Islet of Langerhans (tissue), 1 donor: ENCODE measurements around the gene TBC1D17.
"Not testable (repeated sequence)": the region's sequence is repeated elsewhere in the genome, so short reads cannot be mapped to it uniquely, and the experiment has no call there.

Experiments
- FAIRE-seq: peaks from one replicate; lab custom pipeline; 2011; peaks lifted over from hg19 to GRCh38; lab: Jason Lieb, UNC

TBC1D17 gene

GRCh38 chr19:49921871-49922795, 44.6 kb downstream of the TBC1D17 start:
- FAIRE-seq, result no peak

GRCh38 chr19:49923055-49924003, 45.8 kb downstream of the TBC1D17 start:
- no peak for FAIRE-seq

GRCh38 chr19:49924004-49924880, 46.7 kb downstream of the TBC1D17 start:
- no peak for FAIRE-seq

DNA sequence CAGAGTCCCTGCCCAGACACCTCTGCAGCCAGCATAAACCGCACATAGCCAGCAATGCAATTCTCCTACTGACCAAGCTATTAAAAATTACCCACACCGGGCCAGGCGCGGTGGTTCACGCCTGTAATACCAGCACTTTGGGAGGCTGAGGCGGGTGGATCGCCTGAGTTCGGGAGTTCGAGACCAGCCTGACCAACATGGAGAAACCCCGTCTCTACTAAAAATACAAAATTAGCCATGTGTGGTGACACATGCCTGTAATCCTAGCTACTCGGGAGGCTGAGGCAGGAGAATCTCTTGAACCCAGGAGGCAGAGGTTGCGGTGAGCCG, 47.3 kb downstream of the TBC1D17 start:
- FAIRE-seq, result not testable (repeated sequence)

DNA sequence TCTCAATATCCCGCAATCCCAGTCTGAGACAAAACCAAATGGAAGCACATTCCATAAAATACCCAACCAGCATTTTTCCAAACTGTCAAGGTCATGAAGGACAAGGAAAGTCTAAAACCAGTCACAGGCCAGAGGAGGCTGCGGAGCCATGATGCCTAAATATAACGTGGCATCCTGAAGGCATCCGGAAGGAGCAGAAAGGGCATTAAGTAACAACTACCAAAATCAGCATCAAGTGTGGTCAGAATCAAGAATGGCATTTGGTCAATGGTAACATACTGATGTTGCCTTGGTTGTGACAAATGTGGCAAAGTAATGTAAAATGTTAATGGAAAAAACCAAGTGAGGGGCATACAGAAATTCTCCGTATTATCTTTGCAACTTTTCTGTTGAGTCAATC, 48.0 kb downstream of the TBC1D17 start:
- no peak for FAIRE-seq

DNA sequence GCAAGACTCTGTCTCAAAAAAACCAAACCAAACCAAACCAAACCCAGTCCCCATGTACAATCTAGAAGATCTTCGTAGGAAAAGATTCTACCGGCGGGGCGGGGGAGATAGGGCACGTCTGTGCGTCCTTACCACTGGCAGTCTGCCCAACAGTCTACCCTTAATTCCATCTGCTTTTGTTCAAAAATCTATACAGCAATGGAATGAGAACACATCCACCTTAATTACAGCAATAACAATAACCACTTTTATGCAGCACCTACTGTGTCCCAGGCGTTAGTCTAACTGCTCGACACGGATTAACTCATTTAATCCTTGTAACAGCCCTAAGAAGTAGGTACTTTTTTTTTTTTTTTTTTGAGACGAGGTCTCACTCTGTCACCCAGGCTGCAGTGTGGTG, 49.0 kb downstream of the TBC1D17 start:
- no peak for FAIRE-seq

- FAIRE-seq, result no peak
Measured at GRCh38 chr19:49927526-49928264, 50.2 kb downstream of the TBC1D17 start.

GRCh38 chr19:49929121-49929610, 51.7 kb downstream of the TBC1D17 start, which contains the start of the genes ATF5 and NUP62:
Gene ATF5, plus strand, starts transcription at chr19:49929205. Its CDS starts 1,646 bp downstream, at chr19:49930851.
Gene NUP62, minus strand, starts transcription at chr19:49929504. Its CDS starts 19,697 bp downstream, at chr19:49909807.
- FAIRE-seq, result no peak

GRCh38 chr19:49929611-49930482, 52.3 kb downstream of the TBC1D17 start:
- peak; percentile 13 for FAIRE-seq

DNA sequence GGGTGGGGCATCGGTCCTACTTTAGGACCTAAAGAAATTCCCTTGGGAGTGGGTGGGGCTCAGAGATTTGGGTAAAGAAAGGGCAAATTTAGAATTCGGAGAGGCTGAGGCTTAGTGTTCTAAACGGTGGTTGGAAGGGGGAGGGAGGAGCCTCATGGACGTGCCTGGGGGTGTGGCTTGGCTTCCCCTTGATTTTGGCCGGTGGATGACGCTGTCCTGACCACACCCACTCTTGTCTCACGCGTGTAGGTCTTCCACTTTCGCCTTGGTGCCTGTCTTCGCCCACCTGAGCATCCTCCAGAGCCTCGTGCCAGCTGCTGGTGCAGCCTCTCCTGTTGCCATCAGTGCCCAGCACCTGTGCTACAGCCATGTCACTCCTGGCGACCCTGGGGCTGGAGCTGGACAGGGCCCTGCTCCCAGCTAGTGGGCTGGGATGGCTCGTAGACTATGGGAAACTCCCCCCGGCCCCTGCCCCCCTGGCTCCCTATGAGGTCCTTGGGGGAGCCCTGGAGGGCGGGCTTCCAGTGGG, 53.0 kb downstream of the TBC1D17 start:
- no peak for FAIRE-seq

- FAIRE-seq, result no peak
Measured at GRCh38 chr19:49931293-49932040, 54.0 kb downstream of the TBC1D17 start.

GRCh38 chr19:49932041-49932451, 54.5 kb downstream of the TBC1D17 start:
- FAIRE-seq, result no peak

DNA sequence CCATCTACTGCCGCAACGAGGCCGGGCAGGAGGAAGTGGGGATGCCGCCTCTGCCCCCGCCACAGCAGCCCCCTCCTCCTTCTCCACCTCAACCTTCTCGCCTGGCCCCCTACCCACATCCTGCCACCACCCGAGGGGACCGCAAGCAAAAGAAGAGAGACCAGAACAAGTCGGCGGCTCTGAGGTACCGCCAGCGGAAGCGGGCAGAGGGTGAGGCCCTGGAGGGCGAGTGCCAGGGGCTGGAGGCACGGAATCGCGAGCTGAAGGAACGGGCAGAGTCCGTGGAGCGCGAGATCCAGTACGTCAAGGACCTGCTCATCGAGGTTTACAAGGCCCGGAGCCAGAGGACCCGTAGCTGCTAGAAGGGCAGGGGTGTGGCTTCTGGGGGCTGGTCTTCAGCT, 55.2 kb downstream of the TBC1D17 start:
- FAIRE-seq, result no peak

GRCh38 chr19:49933643-49934042, 56.1 kb downstream of the TBC1D17 start:
- no peak for FAIRE-seq

GRCh38 chr19:49936549-49936948, 59.0 kb downstream of the TBC1D17 start:
- no peak for FAIRE-seq

DNA sequence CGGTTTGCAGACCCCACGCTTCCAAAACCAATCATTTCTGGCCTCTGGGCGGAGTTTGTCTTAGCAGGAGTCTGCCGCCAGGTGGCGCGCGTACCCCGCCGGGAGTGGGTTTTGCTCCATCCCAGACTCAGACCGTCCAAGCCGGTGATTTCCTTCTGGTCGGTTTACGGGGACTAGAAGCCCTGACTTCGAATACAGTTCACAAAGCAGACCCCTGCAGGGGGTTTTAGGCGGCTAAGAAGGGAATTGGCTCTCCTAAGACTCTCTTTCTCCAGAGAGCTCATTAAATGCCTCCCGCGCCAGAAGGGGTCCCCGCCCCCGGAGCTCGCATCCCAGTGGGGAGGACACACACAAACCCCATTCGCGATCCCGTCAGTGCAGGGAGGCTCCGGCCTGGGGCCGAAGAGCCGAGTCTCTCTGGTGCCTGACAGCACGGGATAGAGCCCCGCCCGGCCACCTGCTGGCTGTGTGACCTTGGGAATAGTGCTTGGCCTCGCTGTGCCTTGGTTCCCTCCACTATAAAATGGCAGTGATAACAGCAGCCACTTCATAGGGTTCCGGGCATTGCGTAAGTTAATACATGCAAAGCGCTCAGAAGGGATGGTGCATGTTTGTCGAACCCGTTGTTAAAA, 60.4 kb downstream of the TBC1D17 start:
- no peak for FAIRE-seq
